SU-DHL-6 (cell line): ENCODE measurements around the gene PHAF1.

Experiments
- H2AFZ ChIP-seq: fragments of 200-600 bp; sonication (generic); 2 replicates; pipeline ENCODE4 v1.6.1; 2014; ENCODE audit warnings: low read depth, mild to moderate bottlenecking, moderate library complexity, mixed read lengths, antibody characterized with exemption, low read length; ENCODE audit not compliant: severe bottlenecking
- H3F3A ChIP-seq: fragments of 200-600 bp; shearing (Covaris generic); 2 replicates; pipeline ENCODE4 v1.6.0; 2016; ENCODE audit warnings: antibody characterized with exemption, mild to moderate bottlenecking; ENCODE audit not compliant: insufficient read depth
- H3K27ac ChIP-seq: fragments of 200-600 bp; sonication (generic); 2 replicates; pipeline ENCODE4 v1.5.1; 2016; ENCODE audit warnings: low read depth, mild to moderate bottlenecking, low read length, moderate library complexity, mixed read lengths
- H3K27me3 ChIP-seq: fragments of 200-600 bp; sonication (generic), shearing (Covaris generic); 2 replicates; pipeline ENCODE4 v1.6.0; 2014; ENCODE audit warnings: mild to moderate bottlenecking, low read length
- H3K36me3 ChIP-seq: fragments of 200-600 bp; sonication (generic); 2 replicates; pipeline ENCODE4 v1.6.1; 2014; ENCODE audit warnings: mild to moderate bottlenecking, low read length, mixed read lengths
- H3K4me2 ChIP-seq: fragments of 300-600, 200-600 bp; shearing (Covaris generic), sonication (generic); 2 replicates; pipeline ENCODE4 v1.6.0; 2014; ENCODE audit warnings: low read length, low read depth, mild to moderate bottlenecking; ENCODE audit not compliant: poor library complexity, severe bottlenecking
- H3K4me3 ChIP-seq: fragments of 200-600 bp; sonication (generic); 2 replicates; pipeline ENCODE4 v1.5.1; 2014; ENCODE audit warnings: antibody characterized with exemption, low read length, mild to moderate bottlenecking, mixed read lengths; ENCODE audit not compliant: insufficient read depth, poor library complexity, severe bottlenecking
- H3K79me2 ChIP-seq: fragments of 200-600 bp; sonication (generic); 2 replicates; pipeline ENCODE4 v1.6.1; 2014; ENCODE audit warnings: mild to moderate bottlenecking, low read length, moderate library complexity; ENCODE audit not compliant: insufficient read depth
- H3K9ac ChIP-seq: fragments of 200-600 bp; sonication (generic); 2 replicates; pipeline ENCODE4 v1.7.0; 2014; ENCODE audit warnings: mild to moderate bottlenecking, low read length
- H3K9me2 ChIP-seq: fragments of 200-600 bp; sonication (generic); replicated peaks from 2 replicates; pipeline ENCODE4 v1.6.1; 2014; ENCODE audit warnings: low read length; ENCODE audit not compliant: insufficient read depth
- H3K9me3 ChIP-seq: fragments of 200-600 bp; sonication (generic); 2 replicates; pipeline ENCODE4 v1.6.1; 2014; ENCODE audit warnings: low read length, mixed read lengths; ENCODE audit not compliant: insufficient read depth
- H4K20me1 ChIP-seq: fragments of 200-600 bp; sonication (generic); 2 replicates; pipeline ENCODE4 v1.6.1; 2014; ENCODE audit warnings: low read depth, mild to moderate bottlenecking, antibody characterized with exemption, low read length, moderate library complexity, mixed read lengths
- EZH2phosphoT487 ChIP-seq: fragments of 200-600 bp; sonication (generic), shearing (Covaris generic); conservative IDR thresholded peaks from 2 replicates; pipeline ENCODE4 v1.6.1; 2018; ENCODE audit warnings: mild to moderate bottlenecking, antibody characterized with exemption, low read length, moderate library complexity, mixed read lengths
- TF ChIP-seq, protein P1 (sequence below): fragments of 200-600 bp; sonication (generic); IDR thresholded peaks from one replicate; pipeline ENCODE4 v1.5.1; 2017; ENCODE audit warnings: antibody characterized with exemption, mild to moderate bottlenecking, low read length, moderate library complexity; ENCODE audit not compliant: insufficient read depth, poor library complexity, severe bottlenecking

PHAF1 gene

DNA sequence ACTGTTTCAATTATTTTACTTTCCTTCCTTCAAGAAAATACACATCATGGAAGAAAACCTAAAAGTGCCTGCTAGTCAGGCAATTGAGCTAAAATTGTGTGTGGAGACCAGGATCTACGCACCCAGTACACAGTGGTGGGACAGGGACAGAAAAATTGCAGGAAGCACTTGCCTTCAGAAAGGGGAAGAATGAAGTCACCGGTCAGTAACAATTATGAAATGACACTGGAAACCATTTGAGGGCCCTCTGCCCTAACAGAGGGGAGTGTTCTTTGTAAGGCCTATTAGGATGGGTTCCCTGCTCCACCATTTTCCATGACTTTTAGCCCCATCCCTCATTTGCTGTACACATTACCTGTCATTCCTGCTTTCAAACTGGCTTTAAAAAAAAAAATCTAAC, 4.5 kb upstream of the PHAF1 start:
- H2AFZ ChIP-seq, result no peak overlapping the region
- no peak overlapping the region for H3K9ac ChIP-seq
- no peaks in the 10 kb centered on the region for H3K9me2 ChIP-seq
- H3K9me3 ChIP-seq, result no peaks in the 10 kb centered on the region
- H4K20me1 ChIP-seq, result no peaks in the 10 kb centered on the region
- H3K4me3 ChIP-seq, result no peak overlapping the region
- H3K79me2 ChIP-seq, result peaks cover 3% of the 10 kb centered on the region
- H3K4me2 ChIP-seq, result no peak overlapping the region
- no peaks in the 10 kb centered on the region for H3K27me3 ChIP-seq
- peaks cover 12% of the 10 kb centered on the region; the same call in 1 of the 2 replicates for H3F3A ChIP-seq
- no peak overlapping the region for H3K27ac ChIP-seq
- peaks cover 6% of the 10 kb centered on the region; the same call in 1 of the 2 replicates for H3K36me3 ChIP-seq
- TF ChIP-seq, protein P1, sequence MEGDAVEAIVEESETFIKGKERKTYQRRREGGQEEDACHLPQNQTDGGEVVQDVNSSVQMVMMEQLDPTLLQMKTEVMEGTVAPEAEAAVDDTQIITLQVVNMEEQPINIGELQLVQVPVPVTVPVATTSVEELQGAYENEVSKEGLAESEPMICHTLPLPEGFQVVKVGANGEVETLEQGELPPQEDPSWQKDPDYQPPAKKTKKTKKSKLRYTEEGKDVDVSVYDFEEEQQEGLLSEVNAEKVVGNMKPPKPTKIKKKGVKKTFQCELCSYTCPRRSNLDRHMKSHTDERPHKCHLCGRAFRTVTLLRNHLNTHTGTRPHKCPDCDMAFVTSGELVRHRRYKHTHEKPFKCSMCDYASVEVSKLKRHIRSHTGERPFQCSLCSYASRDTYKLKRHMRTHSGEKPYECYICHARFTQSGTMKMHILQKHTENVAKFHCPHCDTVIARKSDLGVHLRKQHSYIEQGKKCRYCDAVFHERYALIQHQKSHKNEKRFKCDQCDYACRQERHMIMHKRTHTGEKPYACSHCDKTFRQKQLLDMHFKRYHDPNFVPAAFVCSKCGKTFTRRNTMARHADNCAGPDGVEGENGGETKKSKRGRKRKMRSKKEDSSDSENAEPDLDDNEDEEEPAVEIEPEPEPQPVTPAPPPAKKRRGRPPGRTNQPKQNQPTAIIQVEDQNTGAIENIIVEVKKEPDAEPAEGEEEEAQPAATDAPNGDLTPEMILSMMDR, result no peak
- TF ChIP-seq EZH2phosphoT487, result no peak

DNA sequence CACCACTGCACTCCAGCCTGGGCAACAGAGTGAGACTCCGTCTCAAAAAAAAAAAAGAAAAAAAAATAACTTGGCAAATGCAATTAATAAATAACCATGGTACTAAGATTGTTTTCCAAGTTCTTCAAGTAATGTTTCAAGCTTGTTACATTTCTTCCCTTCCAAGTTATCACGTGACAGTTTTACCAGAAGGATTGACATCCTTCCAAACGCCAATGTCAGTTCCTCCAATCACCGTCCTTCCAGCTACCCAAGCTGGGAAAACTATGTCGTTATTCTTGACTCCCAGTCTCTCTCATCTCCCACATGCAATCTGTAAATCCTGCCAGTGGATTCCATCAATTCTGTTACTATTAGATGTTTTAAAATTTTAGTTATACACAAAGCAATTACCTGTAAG, 3.9 kb upstream of the PHAF1 start:
- Histone ChIP-seq H3K27me3 (no peaks in the 10 kb centered on the region), H3K4me2 (no peak overlapping the region), H3F3A (peaks cover 12% of the 10 kb centered on the region; the same call in 1 of the 2 replicates), H3K36me3 (peaks cover 5% of the 10 kb centered on the region; the same call in 1 of the 2 replicates), H3K9me3 (no peaks in the 10 kb centered on the region), H3K4me3 (no peak overlapping the region), H4K20me1 (no peaks in the 10 kb centered on the region), H3K9me2 (no peaks in the 10 kb centered on the region), H3K9ac (no peak overlapping the region), H3K27ac (no peak overlapping the region), H3K79me2 (peaks cover 10% of the 10 kb centered on the region), H2AFZ (no peak overlapping the region)
- TF ChIP-seq, protein P1, result no peak
- TF ChIP-seq EZH2phosphoT487, result no peak

DNA sequence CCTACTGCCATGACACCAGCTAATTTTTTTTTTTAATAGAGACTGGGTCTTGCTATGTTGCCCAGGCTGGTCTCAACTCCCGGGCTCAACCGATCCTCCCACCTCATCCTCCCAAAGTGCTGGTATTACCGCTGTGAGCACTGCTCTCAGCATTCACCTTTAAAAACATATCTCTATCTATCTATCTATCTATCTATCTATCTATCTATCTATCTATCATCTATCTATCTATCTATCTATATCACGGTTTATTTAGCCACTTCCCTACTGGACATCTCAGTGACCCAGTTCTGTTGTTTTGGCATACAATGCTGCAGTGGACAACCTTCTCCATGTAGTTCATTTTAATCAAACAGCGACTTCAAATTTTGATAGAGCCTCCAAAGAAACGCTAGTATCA, 1.3 kb upstream of the PHAF1 start:
- no peak overlapping the region for H3K27ac ChIP-seq
- no peaks in the 10 kb centered on the region for H3K9me3 ChIP-seq
- peaks cover 12% of the 10 kb centered on the region; the same call in 1 of the 2 replicates for H3F3A ChIP-seq
- H3K36me3 ChIP-seq, result no peaks in the 10 kb centered on the region
- no peaks in the 10 kb centered on the region for H3K9me2 ChIP-seq
- peaks cover 28% of the 10 kb centered on the region for H3K79me2 ChIP-seq
- no peak overlapping the region for H3K4me2 ChIP-seq
- TF ChIP-seq EZH2phosphoT487, result no peak
- TF ChIP-seq, protein P1, result no peak
- no peaks in the 10 kb centered on the region for H4K20me1 ChIP-seq
- no peak overlapping the region for H3K4me3 ChIP-seq
- H3K9ac ChIP-seq, result no peak overlapping the region
- no peak overlapping the region for H2AFZ ChIP-seq
- no peaks in the 10 kb centered on the region for H3K27me3 ChIP-seq
